Uterus (tissue), 2 donors: ENCODE measurements around the gene CCHCR1.
A peak's percentile ranks its signal among the peaks of the same experiment; 100 is the strongest.

Experiments used
- CTCF ChIP-seq, 4 experiments: fragments of 200-600 bp in 2 of 4; fragments of 450-650 bp in 2 of 4; sonication (generic) in 2 of 4; IDR thresholded peaks; one replicate each; pipeline ENCODE4 v1.5.1; 2016 to 2019; ENCODE audit warnings: antibody characterized with exemption in 4 of 4, mild to moderate bottlenecking in 2 of 4, moderate library complexity in 1 of 4
- POLR2A ChIP-seq, 2 donors: fragments of 450-650 bp; IDR thresholded peaks; one replicate each; pipeline ENCODE4 v1.6.1; 2016; ENCODE audit warnings: antibody characterized with exemption in 2 of 2, mild to moderate bottlenecking in 1 of 2, moderate library complexity in 1 of 2

GRCh38 chr6:31114970-31115849, 42.4 kb downstream of the CCHCR1 start:
- TF ChIP-seq CTCF (IDR thresholded peaks at IDR 0.05) (peak; percentile 4 to 45 (median 32)), POLR2A (IDR thresholded peaks at IDR 0.05) (no peak)
